IMR-90 (cell line): ENCODE data around the gene SLAMF6. TPM values are rescaled to one million over a fixed set of nuclear protein-coding genes. Genes with fewer than 3 reads are reported as not detected.

Experiments
- ATAC-seq: fragments of 200-7000 bp; cut with Tn5 transposase; 2 replicates; pipeline ENCODE4 v1.9.1; 2020; ENCODE audit warnings: low read depth, mild to moderate bottlenecking, moderate library complexity
- BruUV-seq: library from RNA; stranded (reverse); fragments of 400-500 nt; replicated peaks from 2 replicates; lab custom pipeline; 2021; lab: Mats Ljungman, UMichigan
- CTCF ChIA-PET: fragments of 300-600 bp; formaldehyde crosslinking; extraction: SDS; loops from one replicate; lab custom pipeline; 2021; ENCODE audit warnings: antibody characterized with exemption; lab: Yijun Ruan, JAX
- POLR2A ChIA-PET: fragments of 300-600 bp; sonication (Branson Sonifier 250); formaldehyde crosslinking; loops from one replicate; lab custom pipeline; 2022; ENCODE audit warnings: antibody characterized with exemption; ENCODE audit not compliant: unreplicated experiment; lab: Charles Lee
- DNase-seq: peaks from one replicate; pipeline ENCODE4 v3.0.0; 2013
- H2AFZ ChIP-seq: replicated peaks from 2 replicates; pipeline ENCODE3; 2013; ENCODE audit warnings: low read length, mild to moderate bottlenecking; ENCODE audit not compliant: poor library complexity
- H2AK5ac ChIP-seq: 2 replicates; pipeline ENCODE4 v1.6.1; 2013; ENCODE audit warnings: low read depth, low read length, inconsistent platforms
- H2AK9ac ChIP-seq: replicated peaks from 2 replicates; pipeline ENCODE3; 2013; ENCODE audit warnings: mild to moderate bottlenecking, low read depth, low read length, moderate library complexity; ENCODE audit not compliant: poor library complexity
- H2BK120ac ChIP-seq: 2 replicates; pipeline ENCODE4 v1.6.1; 2013; ENCODE audit warnings: low read depth, low read length, inconsistent platforms
- H2BK15ac ChIP-seq: 3 replicates; pipeline ENCODE4 v1.6.1; 2013; ENCODE audit warnings: low read depth, low read length, inconsistent platforms
- H2BK20ac ChIP-seq: 2 replicates; pipeline ENCODE4 v1.6.1; 2013; ENCODE audit warnings: low read depth, mild to moderate bottlenecking, inconsistent platforms, low read length, moderate library complexity
- H2BK5ac ChIP-seq: 2 replicates; pipeline ENCODE4 v1.6.1; 2013; ENCODE audit warnings: mild to moderate bottlenecking, low read depth, low read length, inconsistent platforms; ENCODE audit not compliant: poor library complexity, severe bottlenecking
- H3K14ac ChIP-seq: replicated peaks from 2 replicates; pipeline ENCODE4 v1.6.1; 2013; ENCODE audit warnings: low read depth, low read length, inconsistent platforms
- H3K18ac ChIP-seq: 2 replicates; pipeline ENCODE4 v1.6.1; 2013; ENCODE audit warnings: low read depth, low read length, control low read depth
- H3K23ac ChIP-seq: 2 replicates; pipeline ENCODE4 v1.6.1; 2013; ENCODE audit warnings: low read depth, low read length, inconsistent platforms
- H3K27ac ChIP-seq: 2 replicates; pipeline ENCODE4 v1.5.1; 2013; ENCODE audit warnings: mild to moderate bottlenecking, control low read depth, low read length; ENCODE audit not compliant: insufficient read depth
- H3K27me3 ChIP-seq: 2 replicates; pipeline ENCODE4 v1.6.1; 2013; ENCODE audit warnings: low read length; ENCODE audit not compliant: control insufficient read depth, insufficient read depth
- H3K36me3 ChIP-seq: 2 replicates; pipeline ENCODE4 v1.6.1; 2013; ENCODE audit warnings: low read length, mixed read lengths; ENCODE audit not compliant: control insufficient read depth, insufficient read depth
- H3K4ac ChIP-seq: 2 replicates; pipeline ENCODE4 v1.6.1; 2013; ENCODE audit warnings: low read depth, low read length, inconsistent platforms
- H3K4me1 ChIP-seq: 2 replicates; pipeline ENCODE4 v1.6.1; 2013; ENCODE audit warnings: low read length, mixed read lengths; ENCODE audit not compliant: control insufficient read depth, insufficient read depth
- H3K4me2 ChIP-seq: 2 replicates; pipeline ENCODE4 v1.6.1; 2013; ENCODE audit warnings: low read depth, mild to moderate bottlenecking, control low read depth, low read length, moderate library complexity
- H3K4me3 ChIP-seq: 2 replicates; pipeline ENCODE4 v1.5.1; 2013; ENCODE audit warnings: low read depth, mild to moderate bottlenecking, control low read depth, low read length, moderate library complexity; ENCODE audit not compliant: insufficient read depth
- H3K56ac ChIP-seq: 2 replicates; pipeline ENCODE4 v1.6.1; 2013; ENCODE audit warnings: low read length, inconsistent platforms; ENCODE audit not compliant: insufficient read depth; ENCODE audit errors: extremely low read depth
- H3K79me1 ChIP-seq, 2 experiments: 2 replicates each; pipeline ENCODE4 v1.6.1; 2013; ENCODE audit warnings: low read length in 2 of 2, inconsistent platforms in 1 of 2, low read depth in 1 of 2
- H3K9ac ChIP-seq: 2 replicates; pipeline ENCODE4 v1.6.1; 2013; ENCODE audit warnings: low read depth, low read length, control low read depth
- H3K9me1 ChIP-seq: 2 replicates; pipeline ENCODE4 v1.6.1; 2013; ENCODE audit warnings: low read length, inconsistent platforms; ENCODE audit not compliant: insufficient read depth
- H3K9me3 ChIP-seq: 2 replicates; pipeline ENCODE4 v1.6.1; 2013; ENCODE audit warnings: low read length; ENCODE audit not compliant: control insufficient read depth, insufficient read depth
- H4K20me1 ChIP-seq: 2 replicates; pipeline ENCODE4 v1.6.1; 2013; ENCODE audit warnings: low read length, inconsistent platforms; ENCODE audit not compliant: insufficient read depth
- H4K5ac ChIP-seq: 2 replicates; pipeline ENCODE4 v1.6.1; 2013; ENCODE audit warnings: mild to moderate bottlenecking, low read depth, low read length, control low read depth
- H4K8ac ChIP-seq, 2 experiments: 2 replicates each; pipeline ENCODE4 v1.6.1; 2013; ENCODE audit warnings: low read depth in 2 of 2, low read length in 2 of 2, control low read depth in 1 of 2, inconsistent platforms in 1 of 2
- H4K91ac ChIP-seq: 2 replicates; pipeline ENCODE4 v1.6.1; 2013; ENCODE audit warnings: low read depth, low read length, inconsistent platforms; ENCODE audit not compliant: insufficient read depth
- BHLHE40 ChIP-seq: fragments of 150-350 bp; IDR thresholded peaks from 2 replicates; pipeline ENCODE4 v1.6.1; 2016; ENCODE audit warnings: mild to moderate bottlenecking, low read depth, low read length
- CEBPB ChIP-seq: IDR thresholded peaks from 2 replicates; pipeline ENCODE4 v1.6.1; 2012; ENCODE audit warnings: low read depth, low read length, improper control_type of control experiment
- CHD1 ChIP-seq: IDR thresholded peaks from 2 replicates; pipeline ENCODE4 v1.6.1; 2012; ENCODE audit warnings: low read depth, low read length, improper control_type of control experiment
- CTCF ChIP-seq: conservative IDR thresholded peaks from 2 replicates; pipeline ENCODE4 v1.5.1; 2012; ENCODE audit warnings: mild to moderate bottlenecking, low read depth, low read length, improper control_type of control experiment
- ELK1 ChIP-seq: fragments of 150-350 bp; IDR thresholded peaks from 2 replicates; pipeline ENCODE4 v1.6.1; 2016; ENCODE audit warnings: low read depth, mild to moderate bottlenecking, low read length, moderate library complexity, borderline replicate concordance
- FOS ChIP-seq: fragments of 150-350 bp; IDR thresholded peaks from 2 replicates; pipeline ENCODE4 v1.6.1; 2016; ENCODE audit warnings: low read depth, low read length
- MAFK ChIP-seq: IDR thresholded peaks from 2 replicates; pipeline ENCODE4 v1.6.1; 2012; ENCODE audit warnings: low read depth, low read length, improper control_type of control experiment
- MAZ ChIP-seq: IDR thresholded peaks from 2 replicates; pipeline ENCODE4 v1.6.1; 2012; ENCODE audit warnings: low read depth, mild to moderate bottlenecking, low read length, improper control_type of control experiment, moderate library complexity, borderline replicate concordance
- MXI1 ChIP-seq: IDR thresholded peaks from 2 replicates; pipeline ENCODE4 v1.6.1; 2012; ENCODE audit warnings: low read depth, mild to moderate bottlenecking, low read length, moderate library complexity, borderline replicate concordance
- NFE2L2 ChIP-seq: fragments of 150-350 bp; IDR thresholded peaks from 2 replicates; pipeline ENCODE4 v1.6.1; 2016; ENCODE audit warnings: low read depth, mild to moderate bottlenecking, low read length
- RAD21 ChIP-seq: IDR thresholded peaks from 2 replicates; pipeline ENCODE4 v1.6.1; 2012; ENCODE audit warnings: low read length, improper control_type of control experiment
- RCOR1 ChIP-seq: IDR thresholded peaks from 2 replicates; pipeline ENCODE4 v1.6.1; 2012; ENCODE audit warnings: mild to moderate bottlenecking, low read length, improper control_type of control experiment; ENCODE audit not compliant: insufficient replicate concordance
- RFX5 ChIP-seq: IDR thresholded peaks from 2 replicates; pipeline ENCODE4 v1.8.0; 2012; ENCODE audit warnings: low read depth, mild to moderate bottlenecking, low read length, moderate library complexity
- SMC3 ChIP-seq: fragments of 150-350 bp; IDR thresholded peaks from 2 replicates; pipeline ENCODE4 v1.6.1; 2016; ENCODE audit warnings: low read depth, mild to moderate bottlenecking, antibody characterized with exemption, low read length, moderate library complexity
- USF2 ChIP-seq: fragments of 150-350 bp; IDR thresholded peaks from 2 replicates; pipeline ENCODE4 v1.6.1; 2017; ENCODE audit warnings: mild to moderate bottlenecking, antibody characterized with exemption, low read length, low read depth
- WGBS, 2 experiments: methylation state at CpG; one replicate each; pipeline versions ENCODE4 v1.1.5 to v1.1.7; 2013; ENCODE audit warnings: missing lambda C conversion rate in 2 of 2; ENCODE audit not compliant: insufficient read length in 1 of 2; ENCODE audit errors: extremely low coverage in 2 of 2; 5-methylcytosine and 5-hydroxymethylcytosine counted together
- dilution Hi-C: fragments of 300-500 bp; cut with HindIII; formaldehyde crosslinking; loops from one replicate; pipeline ENCODE4 v1.14.3; 2018; ENCODE audit warnings: low sequenced_read_pairs; ENCODE audit not compliant: unreplicated experiment
- in situ Hi-C: fragments of 300-500 bp; cut with MboI; formaldehyde crosslinking; loops from 3 replicates; pipeline ENCODE4 v1.14.3; 2019; ENCODE audit warnings: low sequenced_read_pairs, inconsistent platforms, mixed read lengths
- intact Hi-C: fragments of 100-400 bp; cut with micrococcal nuclease; formaldehyde crosslinking; loops from 2 replicates; pipeline ENCODE4 v1.10.0; 2022
- polyA plus RNA-seq, 3 experiments: library from polyadenylated mRNA; depleted of rRNA; stranded (reverse); fragments of >200 nt; gene quantifications; 2 replicates each; pipeline ENCODE4 v1.2.3, GENCODE V29; 2012; ENCODE audit warnings: low replicate concordance in 1 of 3
- total RNA-seq: library from RNA; depleted of rRNA; stranded (reverse); fragments of >200 nt; gene quantifications from 2 replicates; pipeline ENCODE4 v1.2.3, GENCODE V29; 2012

SLAMF6 gene
- total and polyA plus RNA-seq, 2 of the 4 experiments (the other 2 are of a cell fraction), result not detected

- no peaks in the 10 kb centered on the region for H3K79me1 ChIP-seq
- TF ChIP-seq MAZ (no peak), RCOR1 (no peak), MXI1 (no peak), ELK1 (no peak), FOS (no peak), BHLHE40 (no peak), CEBPB (no peak), MAFK (no peak), CHD1 (no peak), USF2 (no peak), NFE2L2 (no peak), CTCF (no peak), RAD21 (no peak), SMC3 (no peak), RFX5 (no peak)
- H3K18ac ChIP-seq, result no peak overlapping the region
- H3K9ac ChIP-seq, result no peak overlapping the region
- no peak overlapping the region for H2AK9ac ChIP-seq
- H4K5ac ChIP-seq, result no peak overlapping the region
- H3K9me1 ChIP-seq, result no peaks in the 10 kb centered on the region
- no peak overlapping the region for H3K4ac ChIP-seq
- H3K4me1 ChIP-seq, result no peaks in the 10 kb centered on the region
- no peak overlapping the region for H4K91ac ChIP-seq
- H3K56ac ChIP-seq, result no peak overlapping the region
- H2BK5ac ChIP-seq, result no peak overlapping the region
- no peak overlapping the region for H3K23ac ChIP-seq
- no peak overlapping the region for H2BK20ac ChIP-seq
- no peak overlapping the region for H3K27ac ChIP-seq
- dilution Hi-C loops (no loop called here), intact Hi-C loops (no loop called here), in situ Hi-C loops (no loop called here)
- H4K8ac ChIP-seq, result no peak overlapping the region
- no CpG with 5 or more reads among the region's 2 CpGs for WGBS, 2 experiments
- no peak overlapping the region for H2AFZ ChIP-seq
- no peak overlapping the region for H2BK15ac ChIP-seq
- CTCF ChIA-PET, result no interaction called here
- no peaks in the 10 kb centered on the region for H3K9me3 ChIP-seq
- no peak overlapping the region for H2AK5ac ChIP-seq
- H3K27me3 ChIP-seq, result no peaks in the 10 kb centered on the region
- no peaks in the 10 kb centered on the region for H3K36me3 ChIP-seq
- no peak overlapping the region for H3K4me2 ChIP-seq
- no peak overlapping the region for H3K4me3 ChIP-seq
- POLR2A ChIA-PET, result no interaction called here
- no peak overlapping the region for H2BK120ac ChIP-seq
- no peaks in the 10 kb centered on the region for H4K20me1 ChIP-seq
- DNase-seq (no peak), ATAC-seq (no peak)
- H3K14ac ChIP-seq, result no peak overlapping the region
- no TSS peak for BruUV-seq
Measured at GRCh38 chr1:160504651-160505050, 18.4 kb downstream of the SLAMF6 start.
